Thymus (tissue), 11 donors: ENCODE results near the gene PTGES3L. TPM values are rescaled to one million over a fixed set of nuclear protein-coding genes. Genes with fewer than 3 reads are reported as not detected.

Experiments
- DNase-seq, 9 donors: peaks; one replicate each; pipeline ENCODE4 v3.0.0-alpha.2; 2013; ENCODE audit warnings: low spot score in 9 of 9, low read depth in 6 of 9, missing footprints in 1 of 9
- H3K27ac ChIP-seq, 2 donors: one replicate each; pipeline ENCODE4 v1.5.1; 2013; ENCODE audit warnings: control low read depth in 1 of 2, low read depth in 1 of 2, low read length in 1 of 2, mild to moderate bottlenecking in 1 of 2, moderate library complexity in 1 of 2
- H3K27me3 ChIP-seq, 2 donors: one replicate each; pipeline ENCODE4 v1.5.1; 2013; ENCODE audit warnings: low read length in 1 of 2; ENCODE audit not compliant: control insufficient read depth in 2 of 2, insufficient read depth in 1 of 2
- H3K36me3 ChIP-seq, 2 donors: one replicate each; pipeline ENCODE4 v1.5.1; 2013; ENCODE audit warnings: low read length in 1 of 2, mild to moderate bottlenecking in 1 of 2, moderate library complexity in 1 of 2; ENCODE audit not compliant: control insufficient read depth in 2 of 2, insufficient read depth in 2 of 2
- H3K4me1 ChIP-seq, 2 donors: one replicate each; pipeline ENCODE4 v1.5.1; 2013; ENCODE audit warnings: low read length in 2 of 2; ENCODE audit not compliant: control insufficient read depth in 2 of 2, insufficient read depth in 2 of 2
- H3K4me3 ChIP-seq, 2 donors: one replicate each; pipeline ENCODE4 v1.5.1; 2013; ENCODE audit warnings: low read length in 2 of 2, control low read depth in 1 of 2, mild to moderate bottlenecking in 1 of 2
- H3K9me3 ChIP-seq, 2 donors: one replicate each; pipeline ENCODE4 v1.5.1; 2013; ENCODE audit warnings: low read length in 1 of 2, mild to moderate bottlenecking in 1 of 2; ENCODE audit not compliant: control insufficient read depth in 2 of 2, insufficient read depth in 1 of 2
- WGBS: extraction: QIAGEN DNeasy Blood & Tissue Kit; methylation state at CpG from one replicate; pipeline ENCODE4 v1.1.7; 2013; 5-methylcytosine and 5-hydroxymethylcytosine counted together
- polyA plus RNA-seq: library from polyadenylated mRNA; stranded (reverse); fragments of 200-250 nt; gene quantifications from one replicate; pipeline ENCODE4 v1.2.3, GENCODE V29; 2013
- total RNA-seq: library from RNA; stranded (reverse); fragments of 120-200 nt; gene quantifications from one replicate; pipeline ENCODE4 v1.2.4, GENCODE V29; 2013
- donor health status: healthy.

Gene PTGES3L
- total and polyA plus RNA-seq, 2 donors, result 0.76 to 1.1 TPM

DNA sequence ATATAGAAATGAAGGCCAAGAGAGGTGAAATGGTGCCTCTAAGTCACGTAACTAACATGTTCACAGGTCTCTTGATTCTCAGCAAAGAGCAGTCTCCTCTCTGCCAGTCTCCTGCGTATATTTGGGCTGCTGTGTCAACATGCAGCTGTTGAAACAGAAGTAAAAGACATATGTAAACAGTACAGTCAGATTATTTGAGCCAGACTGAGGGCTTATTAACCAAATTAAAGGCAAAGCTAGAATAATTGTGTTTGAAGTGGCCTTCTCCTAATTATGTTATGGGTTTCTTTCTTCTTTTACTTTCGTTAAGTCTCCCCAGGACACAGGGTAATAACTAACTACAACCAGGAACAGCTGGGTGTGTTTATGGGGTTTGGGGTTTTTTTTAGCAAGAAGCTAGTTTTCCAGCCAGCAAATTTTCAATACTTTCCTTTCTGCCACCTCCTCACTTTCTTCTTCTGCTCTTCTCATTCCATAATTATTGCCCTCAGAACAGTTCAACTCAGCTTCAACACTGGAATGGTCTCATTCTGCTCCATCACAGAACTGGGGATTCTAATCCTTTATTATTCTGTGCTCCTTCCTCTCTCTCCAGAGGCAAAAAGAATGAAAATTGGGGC is 60.9 kb downstream of the PTGES3L start:
- H3K4me3 ChIP-seq, result no peak overlapping the region
- H3K27ac ChIP-seq, result no peak overlapping the region
- no peaks in the 10 kb centered on the region for H3K4me1 ChIP-seq
- DNase-seq, result no peak
- WGBS, result 92% methylated on average over 3 of the region's 3 CpGs
- no peaks in the 10 kb centered on the region for H3K36me3 ChIP-seq
- H3K9me3 ChIP-seq, result no peaks in the 10 kb centered on the region
- no peaks in the 10 kb centered on the region for H3K27me3 ChIP-seq

Other genes with a start within 250 kb of the PTGES3L start
- gene EZH1, start 235.0 kb downstream of the PTGES3L start, total RNA-seq, result 18.5 TPM
- gene EZH1, start 235.0 kb downstream of the PTGES3L start, polyA plus RNA-seq, result 38.8 TPM
- gene RAMP2, start 218.9 kb downstream of the PTGES3L start, total RNA-seq, result 8.4 TPM
- 22.1 TPM for gene RAMP2, start 218.9 kb downstream of the PTGES3L start, polyA plus RNA-seq
- 75.0 TPM for gene VPS25, start 206.6 kb downstream of the PTGES3L start, total RNA-seq
- gene VPS25, start 206.6 kb downstream of the PTGES3L start, polyA plus RNA-seq, result 58.3 TPM
- 0.05 TPM for gene WNK4, start 199.5 kb downstream of the PTGES3L start, total RNA-seq
- gene WNK4, start 199.5 kb downstream of the PTGES3L start, polyA plus RNA-seq, result 0.11 TPM
- gene COA3, start 181.4 kb downstream of the PTGES3L start, total RNA-seq, result 72.4 TPM
- gene COA3, start 181.4 kb downstream of the PTGES3L start, polyA plus RNA-seq, result 95.5 TPM
- 0.09 TPM for gene CNTD1, start 181.2 kb downstream of the PTGES3L start, total RNA-seq
- gene CNTD1, start 181.2 kb downstream of the PTGES3L start, polyA plus RNA-seq, result 0.32 TPM
- 67.0 TPM for gene BECN1, start 155.8 kb downstream of the PTGES3L start, total RNA-seq
- gene BECN1, start 155.8 kb downstream of the PTGES3L start, polyA plus RNA-seq, result 79.5 TPM
- 43.9 TPM for gene PSME3, start 146.7 kb downstream of the PTGES3L start, total RNA-seq
- 35.0 TPM for gene PSME3, start 146.7 kb downstream of the PTGES3L start, polyA plus RNA-seq
- 0.28 TPM for gene AOC2, start 135.5 kb downstream of the PTGES3L start, total RNA-seq
- 1.1 TPM for gene AOC2, start 135.5 kb downstream of the PTGES3L start, polyA plus RNA-seq
- gene AOC3, start 128.9 kb downstream of the PTGES3L start, total RNA-seq, result 1.2 TPM
- gene AOC3, start 128.9 kb downstream of the PTGES3L start, polyA plus RNA-seq, result 16.0 TPM
- gene G6PC1, start 79.3 kb downstream of the PTGES3L start, total RNA-seq, result 0.05 TPM
- gene G6PC1, start 79.3 kb downstream of the PTGES3L start, polyA plus RNA-seq, result 0.07 TPM
- 34.2 TPM for gene AARSD1, start 15.6 kb downstream of the PTGES3L start, total RNA-seq
- 42.5 TPM for gene AARSD1, start 15.6 kb downstream of the PTGES3L start, polyA plus RNA-seq
- gene RUNDC1, start 485 bp upstream of the PTGES3L start, total RNA-seq, result 7.1 TPM
- 8.8 TPM for gene RUNDC1, start 485 bp upstream of the PTGES3L start, polyA plus RNA-seq
- gene RPL27, start 18.3 kb upstream of the PTGES3L start, total RNA-seq, result 2,182 TPM
- gene RPL27, start 18.3 kb upstream of the PTGES3L start, polyA plus RNA-seq, result 4,515 TPM
- 53.1 TPM for gene IFI35, start 26.7 kb upstream of the PTGES3L start, total RNA-seq
- 47.6 TPM for gene IFI35, start 26.7 kb upstream of the PTGES3L start, polyA plus RNA-seq
- gene VAT1, start 42.3 kb upstream of the PTGES3L start, total RNA-seq, result 46.8 TPM
- gene VAT1, start 42.3 kb upstream of the PTGES3L start, polyA plus RNA-seq, result 51.7 TPM
- 0.42 TPM for gene RND2, start 45.2 kb upstream of the PTGES3L start, total RNA-seq
- 0.41 TPM for gene RND2, start 45.2 kb upstream of the PTGES3L start, polyA plus RNA-seq
- gene BRCA1, start 145.3 kb upstream of the PTGES3L start, total RNA-seq, result 23.8 TPM
- 2.0 TPM for gene BRCA1, start 145.3 kb upstream of the PTGES3L start, polyA plus RNA-seq
- 61.4 TPM for gene NBR1, start 191.1 kb upstream of the PTGES3L start, total RNA-seq
- 50.1 TPM for gene NBR1, start 191.1 kb upstream of the PTGES3L start, polyA plus RNA-seq
- 2.6 TPM for gene TMEM106A, start 231.8 kb upstream of the PTGES3L start, total RNA-seq
- 4.4 TPM for gene TMEM106A, start 231.8 kb upstream of the PTGES3L start, polyA plus RNA-seq
- gene CCDC200, start 248.5 kb upstream of the PTGES3L start, total RNA-seq, result not detected
- 0.39 TPM for gene CCDC200, start 248.5 kb upstream of the PTGES3L start, polyA plus RNA-seq